ENCODE measurements around the gene ARHGEF37.
A peak's percentile ranks its signal among the peaks of the same experiment; 100 is the strongest.
"Not testable (repeated sequence)": the region's sequence is repeated elsewhere in the genome, so short reads cannot be mapped to it uniquely, and the experiment has no call there.

The ARHGEF37 gene, protein sequence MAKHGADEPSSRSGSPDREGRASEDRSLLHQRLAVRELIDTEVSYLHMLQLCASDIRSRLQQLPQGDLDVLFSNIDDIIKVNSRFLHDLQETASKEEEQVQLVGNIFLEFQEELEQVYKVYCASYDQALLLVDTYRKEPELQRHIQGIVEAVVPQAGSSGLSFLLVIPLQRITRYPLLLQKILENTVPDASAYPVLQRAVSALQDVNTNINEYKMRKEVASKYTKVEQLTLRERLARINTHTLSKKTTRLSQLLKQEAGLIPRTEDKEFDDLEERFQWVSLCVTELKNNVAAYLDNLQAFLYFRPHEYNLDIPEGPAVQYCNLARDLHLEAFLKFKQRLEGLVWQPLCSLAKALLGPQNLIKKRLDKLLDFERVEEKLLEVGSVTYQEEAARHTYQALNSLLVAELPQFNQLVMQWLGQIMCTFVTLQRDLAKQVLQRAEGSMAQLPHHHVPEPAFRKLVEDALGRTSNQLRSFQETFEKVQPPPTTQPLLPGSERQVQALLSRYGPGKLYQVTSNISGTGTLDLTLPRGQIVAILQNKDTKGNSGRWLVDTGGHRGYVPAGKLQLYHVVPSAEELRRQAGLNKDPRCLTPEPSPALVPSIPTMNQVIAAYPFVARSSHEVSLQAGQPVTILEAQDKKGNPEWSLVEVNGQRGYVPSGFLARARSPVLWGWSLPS

GRCh38 chr5:149581192-149581861 is at the start of gene ARHGEF37:
ARHGEF37 (plus strand) TSS chr5:149581498; CDS start chr5:149597770, 16,272 bp downstream.
- peak within 1 kb of the TSS; percentile 58 for H3K4me3 ChIP-seq (ENCODE audit: low read length)
- DNase-seq (ENCODE audit: low read depth): peak; percentile 50
- TF ChIP-seq, protein P1, sequence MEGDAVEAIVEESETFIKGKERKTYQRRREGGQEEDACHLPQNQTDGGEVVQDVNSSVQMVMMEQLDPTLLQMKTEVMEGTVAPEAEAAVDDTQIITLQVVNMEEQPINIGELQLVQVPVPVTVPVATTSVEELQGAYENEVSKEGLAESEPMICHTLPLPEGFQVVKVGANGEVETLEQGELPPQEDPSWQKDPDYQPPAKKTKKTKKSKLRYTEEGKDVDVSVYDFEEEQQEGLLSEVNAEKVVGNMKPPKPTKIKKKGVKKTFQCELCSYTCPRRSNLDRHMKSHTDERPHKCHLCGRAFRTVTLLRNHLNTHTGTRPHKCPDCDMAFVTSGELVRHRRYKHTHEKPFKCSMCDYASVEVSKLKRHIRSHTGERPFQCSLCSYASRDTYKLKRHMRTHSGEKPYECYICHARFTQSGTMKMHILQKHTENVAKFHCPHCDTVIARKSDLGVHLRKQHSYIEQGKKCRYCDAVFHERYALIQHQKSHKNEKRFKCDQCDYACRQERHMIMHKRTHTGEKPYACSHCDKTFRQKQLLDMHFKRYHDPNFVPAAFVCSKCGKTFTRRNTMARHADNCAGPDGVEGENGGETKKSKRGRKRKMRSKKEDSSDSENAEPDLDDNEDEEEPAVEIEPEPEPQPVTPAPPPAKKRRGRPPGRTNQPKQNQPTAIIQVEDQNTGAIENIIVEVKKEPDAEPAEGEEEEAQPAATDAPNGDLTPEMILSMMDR (conservative IDR thresholded peaks at IDR 0.05; ENCODE audit: low read length): no peak

DNA sequence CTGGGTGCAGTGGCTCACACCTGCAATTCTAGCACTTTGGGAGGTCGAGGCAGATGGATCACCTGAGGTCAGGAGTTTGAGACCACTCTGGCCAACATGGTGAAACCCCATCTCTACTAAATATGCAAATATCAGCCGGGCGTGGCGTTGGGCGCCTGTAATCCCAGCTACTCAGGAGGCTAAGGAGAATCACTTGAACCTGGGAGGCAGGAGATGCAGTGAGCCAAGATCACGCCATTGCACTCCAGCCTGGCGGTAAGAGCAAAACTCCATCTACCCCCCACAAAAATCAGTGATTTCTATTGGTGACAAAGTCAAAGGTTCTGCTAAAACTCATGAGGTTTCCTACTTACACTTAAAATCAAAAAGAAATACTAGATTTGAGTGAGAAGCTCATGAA is 48.9 kb upstream of the ARHGEF37 start:
- TF ChIP-seq, protein P1 (conservative IDR thresholded peaks at IDR 0.05; ENCODE audit: low read length): no peak
- H3K4me3 ChIP-seq (ENCODE audit: low read length): no peak overlapping the region
- no peak for DNase-seq (ENCODE audit: low read depth)

DNA sequence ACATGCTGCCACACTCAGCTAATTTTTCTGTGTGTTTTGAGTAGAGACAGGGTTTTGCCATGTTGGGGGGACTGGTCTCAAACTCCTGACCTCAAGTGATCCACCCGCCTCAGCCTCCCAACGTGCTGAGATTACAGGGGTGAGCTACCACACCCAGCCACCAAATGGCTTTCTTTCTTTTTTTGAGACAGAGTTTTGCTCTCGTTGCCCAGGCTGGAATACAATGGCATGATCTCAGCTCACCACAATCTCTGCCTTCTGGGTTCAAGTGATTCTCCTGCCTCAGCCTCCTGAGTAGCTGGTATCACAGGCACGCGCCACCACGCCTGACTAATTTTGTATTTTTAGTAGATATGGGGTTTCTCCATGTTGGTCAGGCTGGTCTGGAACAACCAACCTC is 45.5 kb upstream of the ARHGEF37 start:
- DNase-seq (ENCODE audit: low read depth); H3K4me3 ChIP-seq (ENCODE audit: low read length): not testable (repeated sequence)

DNA sequence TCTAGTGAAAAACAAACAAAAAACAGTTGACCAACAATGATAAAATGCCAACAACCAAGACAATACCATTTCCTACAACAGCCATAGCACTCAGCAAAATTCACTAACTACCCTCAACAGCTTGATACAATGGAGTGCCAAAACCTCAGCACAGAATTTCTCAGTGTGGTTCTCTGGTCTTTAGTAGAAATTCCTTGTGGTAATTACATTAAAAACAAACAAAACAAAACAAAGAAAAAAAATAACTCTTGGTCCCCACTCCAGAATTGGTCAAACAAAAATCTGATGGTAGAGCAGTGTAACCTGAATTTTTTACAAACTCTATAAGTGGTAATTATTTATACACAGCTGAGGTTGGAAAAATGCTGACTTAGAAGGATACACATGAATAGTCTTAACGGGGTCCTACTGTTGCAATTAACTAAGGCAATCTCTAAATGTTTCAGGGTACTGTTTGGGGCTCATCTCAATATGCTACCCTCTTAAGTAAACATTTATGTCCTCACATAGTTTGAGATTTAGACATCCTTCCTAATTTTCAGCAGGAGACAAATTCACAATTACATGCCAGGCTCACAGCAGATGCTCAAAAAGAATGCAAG is 43.8 kb upstream of the ARHGEF37 start:
- no peak for DNase-seq (ENCODE audit: low read depth)
- TF ChIP-seq, protein P1 (conservative IDR thresholded peaks at IDR 0.05; ENCODE audit: low read length): no peak

GRCh38 chr5:149540089-149540488 is 41.2 kb upstream of the ARHGEF37 start:
- H3K4me3 ChIP-seq (ENCODE audit: low read length): no peak overlapping the region
- TF ChIP-seq, protein P1 (conservative IDR thresholded peaks at IDR 0.05; ENCODE audit: low read length): no peak
- DNase-seq (ENCODE audit: low read depth): no peak

More for the DNA sequence above, 43.8 kb upstream of the ARHGEF37 start:
- H3K4me3 ChIP-seq (ENCODE audit: low read length): no peak overlapping the region

- no peak overlapping the region for H3K4me3 ChIP-seq (ENCODE audit: low read length)
- DNase-seq (ENCODE audit: low read depth): no peak
- TF ChIP-seq, protein P1 (conservative IDR thresholded peaks at IDR 0.05; ENCODE audit: low read length): no peak
Measured at GRCh38 chr5:149541893-149542292, 39.4 kb upstream of the ARHGEF37 start.

GRCh38 chr5:149543361-149544027 is 37.8 kb upstream of the ARHGEF37 start:
- TF ChIP-seq, protein P1 (conservative IDR thresholded peaks at IDR 0.05; ENCODE audit: low read length): no peak
- no peak overlapping the region for H3K4me3 ChIP-seq (ENCODE audit: low read length)
- no peak for DNase-seq (ENCODE audit: low read depth)

All from AG10803 (cell line).